A673 (cell line): ENCODE measurements around the gene OBP2B. TPM values are rescaled to one million over a fixed set of nuclear protein-coding genes. Genes with fewer than 3 reads are reported as not detected.

Experiments
- BruUV-seq: library from RNA; stranded (reverse); fragments of 400-500 nt; replicated peaks from 2 replicates; lab custom pipeline; 2021; lab: Mats Ljungman, UMichigan
- CTCF ChIA-PET: fragments of 300-600 bp; sonication (Branson Sonifier 250); formaldehyde crosslinking; loops from one replicate; lab custom pipeline; 2022; ENCODE audit warnings: antibody characterized with exemption; lab: Charles Lee
- POLR2A ChIA-PET: fragments of 300-600 bp; sonication (Branson Sonifier 250); formaldehyde crosslinking; loops from one replicate; lab custom pipeline; 2022; ENCODE audit warnings: antibody characterized with exemption; ENCODE audit not compliant: low non-redundant PET; lab: Charles Lee
- DNase-seq: peaks from one replicate; pipeline ENCODE4 v3.0.0-alpha.2; 2015; ENCODE audit warnings: low spot score
- H3K27ac ChIP-seq: fragments of 200-600 bp; sonication (generic); 2 replicates; pipeline ENCODE4 v1.5.1; 2016; ENCODE audit warnings: mixed run types, low read depth, mild to moderate bottlenecking, mixed read lengths, antibody characterized with exemption, low read length; ENCODE audit not compliant: poor library complexity, severe bottlenecking
- H3K27me3 ChIP-seq: fragments of 200-600 bp; sonication (generic); replicated peaks from 2 replicates; pipeline ENCODE4 v1.6.1; 2017; ENCODE audit warnings: mixed run types, low read depth, mild to moderate bottlenecking, mixed read lengths, antibody characterized with exemption, low read length; ENCODE audit not compliant: insufficient read depth, poor library complexity
- H3K36me3 ChIP-seq: fragments of 200-600 bp; sonication (generic); 2 replicates; pipeline ENCODE4 v1.6.1; 2016; ENCODE audit warnings: mixed run types, mild to moderate bottlenecking, mixed read lengths, antibody characterized with exemption, low read length; ENCODE audit not compliant: insufficient read depth, poor library complexity, severe bottlenecking
- H3K4me1 ChIP-seq: fragments of 200-600 bp; sonication (generic); 2 replicates; pipeline ENCODE4 v1.6.1; 2017; ENCODE audit warnings: mixed run types, mild to moderate bottlenecking, mixed read lengths, antibody characterized with exemption, low read length; ENCODE audit not compliant: insufficient read depth, poor library complexity, severe bottlenecking
- H3K4me3 ChIP-seq: fragments of 200-600 bp; sonication (generic); 2 replicates; pipeline ENCODE4 v1.5.1; 2016; ENCODE audit warnings: low read depth, mixed run types, mild to moderate bottlenecking, mixed read lengths, low read length; ENCODE audit not compliant: poor library complexity, severe bottlenecking
- H3K9me3 ChIP-seq: fragments of 200-600 bp; sonication (generic); 2 replicates; pipeline ENCODE4 v1.6.1; 2016; ENCODE audit warnings: mixed run types, low read depth, mild to moderate bottlenecking, mixed read lengths, antibody characterized with exemption, low read length; ENCODE audit not compliant: poor library complexity, severe bottlenecking
- EZH2 ChIP-seq: fragments of 200-600 bp; sonication (generic); IDR thresholded peaks from 2 replicates; pipeline ENCODE4 v1.6.1; 2017; ENCODE audit warnings: borderline replicate concordance, low read depth, mild to moderate bottlenecking, mixed read lengths, antibody characterized with exemption, low read length; ENCODE audit not compliant: poor library complexity, severe bottlenecking
- intact Hi-C: fragments of 100-400 bp; cut with micrococcal nuclease; formaldehyde crosslinking; loops from one replicate; pipeline ENCODE4 v1.10.0; 2022; ENCODE audit not compliant: unreplicated experiment
- total RNA-seq: library from RNA; stranded (reverse); gene quantifications from 2 replicates; pipeline ENCODE4 v1.2.3, GENCODE V29; 2021
- TF ChIP-seq, protein P1 (sequence below): fragments of 300-800, 200-600 bp; sonication (generic); conservative IDR thresholded peaks from 2 replicates; pipeline ENCODE4 v1.5.1; 2017; ENCODE audit warnings: low read depth, mild to moderate bottlenecking, antibody characterized with exemption, low read length, moderate library complexity, mixed read lengths

Gene OBP2B
- total RNA-seq, 1 experiment from 2014 or later = not detected

DNA sequence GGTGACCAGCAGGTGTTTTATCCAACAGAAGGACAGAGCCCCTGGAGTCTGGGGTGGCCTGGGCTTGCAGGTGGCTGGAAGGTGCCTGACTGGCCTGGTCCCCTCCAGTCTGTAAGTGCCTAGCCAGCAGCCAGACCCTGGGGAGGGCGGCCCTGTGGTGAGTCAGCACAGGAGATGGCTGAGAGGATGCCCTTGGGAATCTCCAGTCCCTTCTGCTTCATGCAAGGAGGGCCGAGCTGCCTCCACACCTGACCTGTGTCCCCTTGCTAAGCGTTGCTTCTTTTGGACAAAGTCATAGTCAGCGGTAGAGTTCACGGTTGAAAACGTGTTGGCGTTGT lies 20.2 kb downstream of the OBP2B start:
- no peak overlapping the region for H3K4me3 ChIP-seq
- no peaks in the 10 kb centered on the region for H3K9me3 ChIP-seq
- H3K27me3 ChIP-seq = peaks cover 42% of the 10 kb centered on the region
- no TSS peak for BruUV-seq
- TF ChIP-seq EZH2 = no peak
- TF ChIP-seq, protein P1, sequence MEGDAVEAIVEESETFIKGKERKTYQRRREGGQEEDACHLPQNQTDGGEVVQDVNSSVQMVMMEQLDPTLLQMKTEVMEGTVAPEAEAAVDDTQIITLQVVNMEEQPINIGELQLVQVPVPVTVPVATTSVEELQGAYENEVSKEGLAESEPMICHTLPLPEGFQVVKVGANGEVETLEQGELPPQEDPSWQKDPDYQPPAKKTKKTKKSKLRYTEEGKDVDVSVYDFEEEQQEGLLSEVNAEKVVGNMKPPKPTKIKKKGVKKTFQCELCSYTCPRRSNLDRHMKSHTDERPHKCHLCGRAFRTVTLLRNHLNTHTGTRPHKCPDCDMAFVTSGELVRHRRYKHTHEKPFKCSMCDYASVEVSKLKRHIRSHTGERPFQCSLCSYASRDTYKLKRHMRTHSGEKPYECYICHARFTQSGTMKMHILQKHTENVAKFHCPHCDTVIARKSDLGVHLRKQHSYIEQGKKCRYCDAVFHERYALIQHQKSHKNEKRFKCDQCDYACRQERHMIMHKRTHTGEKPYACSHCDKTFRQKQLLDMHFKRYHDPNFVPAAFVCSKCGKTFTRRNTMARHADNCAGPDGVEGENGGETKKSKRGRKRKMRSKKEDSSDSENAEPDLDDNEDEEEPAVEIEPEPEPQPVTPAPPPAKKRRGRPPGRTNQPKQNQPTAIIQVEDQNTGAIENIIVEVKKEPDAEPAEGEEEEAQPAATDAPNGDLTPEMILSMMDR = no peak
- no peak for DNase-seq
- H3K36me3 ChIP-seq = no peaks in the 10 kb centered on the region
- no peak overlapping the region for H3K27ac ChIP-seq
- H3K4me1 ChIP-seq = no peaks in the 10 kb centered on the region
- POLR2A ChIA-PET = no interaction called here
- CTCF ChIA-PET = interaction anchor here (0.6 kb wide), 1 partner anchor 28 kb away, joined by 8 read pairs; no protein-coding TSS in a partner anchor
- intact Hi-C loops = loop anchor here (5.0 to 10.0 kb wide), 2 partner anchors 86 to 538 kb away; partner anchors contain the start of gene ABO

DNA sequence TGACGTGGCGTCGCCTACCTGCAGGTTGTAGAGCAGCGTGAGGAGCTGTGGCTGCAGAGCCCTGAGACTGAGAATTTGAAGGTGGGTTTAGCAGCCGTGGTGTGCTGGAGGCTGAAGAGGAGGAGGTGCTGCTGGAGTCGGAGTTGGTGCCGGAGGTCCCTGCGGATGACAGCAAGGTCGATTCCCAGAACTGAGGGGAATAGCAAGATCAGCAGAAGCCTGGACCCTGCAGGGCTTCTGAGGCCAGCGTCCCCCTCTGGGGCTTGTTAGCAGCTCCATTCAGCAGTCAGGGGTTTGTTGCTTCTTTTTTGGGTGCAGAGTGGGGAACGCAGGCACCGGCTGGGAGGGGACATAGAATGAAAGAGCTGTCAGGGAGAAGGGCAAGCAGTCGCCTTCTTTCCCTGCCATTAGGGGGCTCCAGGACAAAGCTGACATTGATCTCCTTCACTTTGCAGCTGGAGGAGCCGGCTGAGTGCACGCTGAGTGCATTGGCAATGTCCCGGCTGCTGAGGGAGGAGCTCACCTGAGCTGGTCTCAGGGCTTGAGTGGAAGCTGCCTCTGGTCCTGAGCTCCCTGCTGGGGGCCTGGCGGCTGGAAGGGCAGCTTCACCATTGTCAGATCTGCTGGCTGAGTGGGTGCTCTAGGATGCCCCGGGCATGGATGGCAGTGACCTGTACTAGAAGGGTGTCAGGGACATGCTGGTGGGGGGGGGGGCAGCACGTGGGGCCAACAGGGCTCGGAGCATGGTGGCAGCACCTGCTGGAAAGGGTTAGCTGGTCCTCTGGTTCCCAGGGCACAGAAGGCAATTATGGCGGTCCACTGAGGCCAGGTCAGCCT lies 20.8 kb downstream of the OBP2B start:
- no peak overlapping the region for H3K4me3 ChIP-seq
- intact Hi-C loops = loop anchor here (5.0 to 10.0 kb wide), 2 partner anchors 87 to 539 kb away; partner anchors contain the start of gene ABO
- ChIA-PET CTCF (interaction anchor here (0.6 to 0.8 kb wide), 3 partner anchors 11 to 571 kb away, joined by 4 to 14 read pairs (median 8); no protein-coding TSS in a partner anchor), POLR2A (no interaction called here)
- H3K9me3 ChIP-seq = no peaks in the 10 kb centered on the region
- peaks cover 41% of the 10 kb centered on the region for H3K27me3 ChIP-seq
- no peaks in the 10 kb centered on the region for H3K4me1 ChIP-seq
- H3K27ac ChIP-seq = no peak overlapping the region
- BruUV-seq = no TSS peak
- TF ChIP-seq, protein P1 = peak; percentile 40; the same call in 1 of the 2 replicates
- TF ChIP-seq EZH2 = no peak
- no peaks in the 10 kb centered on the region for H3K36me3 ChIP-seq
- DNase-seq = peak; percentile 46

DNA sequence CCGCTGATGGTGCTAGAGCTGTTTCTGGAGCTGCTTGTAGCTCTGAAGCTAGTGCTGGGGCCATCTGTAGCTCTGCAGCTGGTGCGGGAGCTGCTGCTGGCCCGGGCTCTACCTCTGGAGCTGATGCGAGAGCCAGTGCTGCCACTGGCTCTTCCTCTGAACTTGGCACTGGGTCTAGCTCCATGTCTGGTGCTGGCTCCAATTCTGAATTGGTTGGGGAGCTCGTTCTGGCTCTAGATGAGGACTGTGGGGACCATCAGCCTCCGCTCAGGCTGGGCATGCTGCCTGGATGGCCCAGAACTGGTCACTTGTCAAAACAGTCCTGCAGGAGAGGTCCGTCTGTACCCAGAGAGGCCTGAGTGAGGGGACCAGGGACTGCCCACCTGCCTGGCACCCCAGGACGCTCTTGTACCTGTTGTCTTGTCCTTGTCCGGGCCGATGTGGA lies 21.5 kb downstream of the OBP2B start:
- Histone ChIP-seq H3K4me3 (no peak overlapping the region), H3K4me1 (no peaks in the 10 kb centered on the region), H3K36me3 (no peaks in the 10 kb centered on the region), H3K27me3 (peaks cover 44% of the 10 kb centered on the region), H3K27ac (no peak overlapping the region), H3K9me3 (no peaks in the 10 kb centered on the region)
- POLR2A ChIA-PET = no interaction called here
- no TSS peak for BruUV-seq
- TF ChIP-seq, protein P1 = no peak
- no peak for TF ChIP-seq EZH2
- intact Hi-C loops = loop anchor here (2.0 to 10.0 kb wide), 3 partner anchors 87 to 540 kb away; partner anchors contain the start of gene ABO
- CTCF ChIA-PET = interaction anchor here (0.6 to 2.0 kb wide), 3 partner anchors 38 to 572 kb away, joined by 4 to 17 read pairs (median 14); no protein-coding TSS in a partner anchor
- DNase-seq = no peak
